Spleen (tissue), 11 donors: Measurements from ENCODE around the gene DENND4B. TPM values are rescaled to one million over a fixed set of nuclear protein-coding genes. Genes with fewer than 3 reads are reported as not detected.

ENCODE experiments used
- DNase-seq: peaks from one replicate; pipeline ENCODE4 v3.0.0-alpha.2; 2020
- H3K27ac ChIP-seq, 8 donors: fragments of 200-600 bp; sonication (generic) in 7 of 8; 1 replicate in 4 of 8; 2 replicates in 4 of 8; pipeline versions ENCODE4 v1.5.0 to v1.8.0; 2016 to 2021; ENCODE audit warnings: inconsistent platforms in 4 of 8, mild to moderate bottlenecking in 4 of 8, moderate library complexity in 1 of 8
- H3K27me3 ChIP-seq, 7 donors: fragments of 200-600 bp; sonication (generic) in 6 of 7; replicated peaks in 1 of 7; 1 replicate in 4 of 7; 2 replicates in 3 of 7; pipeline versions ENCODE4 v1.5.0 to v1.8.0; 2016 to 2021; ENCODE audit warnings: inconsistent platforms in 3 of 7, mild to moderate bottlenecking in 1 of 7
- H3K36me3 ChIP-seq, 6 donors: fragments of 200-600 bp; sonication (generic) in 5 of 6; 1 replicate in 4 of 6; 2 replicates in 2 of 6; pipeline versions ENCODE4 v1.5.0 to v1.8.0; 2016 to 2021; ENCODE audit warnings: inconsistent platforms in 2 of 6
- H3K4me1 ChIP-seq, 6 donors: fragments of 200-600 bp; sonication (generic) in 5 of 6; 1 replicate in 3 of 6; 2 replicates in 3 of 6; pipeline versions ENCODE4 v1.5.0 to v1.8.0; 2016 to 2021; ENCODE audit warnings: inconsistent platforms in 3 of 6
- H3K4me3 ChIP-seq, 8 donors: fragments of 200-600 bp; sonication (generic) in 7 of 8; 1 replicate in 4 of 8; 2 replicates in 4 of 8; pipeline versions ENCODE4 v1.5.0 to v1.8.0; 2016 to 2021; ENCODE audit warnings: inconsistent platforms in 4 of 8, mild to moderate bottlenecking in 4 of 8, moderate library complexity in 2 of 8
- H3K9me3 ChIP-seq, 8 donors: fragments of 200-600 bp; sonication (generic) in 7 of 8; 1 replicate in 4 of 8; 2 replicates in 4 of 8; pipeline versions ENCODE4 v1.5.0 to v1.8.0; 2016 to 2021; ENCODE audit warnings: inconsistent platforms in 4 of 8
- POLR2A ChIP-seq, 3 donors: fragments of 450-650 bp; IDR thresholded peaks; one replicate each; pipeline ENCODE4 v1.5.1; 2017; ENCODE audit warnings: antibody characterized with exemption in 3 of 3, mild to moderate bottlenecking in 1 of 3
- POLR2AphosphoS5 ChIP-seq, 3 donors: sonication (generic); formaldehyde crosslinking; IDR thresholded peaks; one replicate each; pipeline ENCODE4 v1.5.1; 2017; ENCODE audit warnings: antibody characterized with exemption in 3 of 3
- WGBS, 5 donors: extraction: QIAGEN DNeasy Blood & Tissue Kit in 3 of 5; methylation state at CpG; one replicate each; pipeline versions ENCODE4 v1.1.5 to v1.1.7; 2013 to 2018; 5-methylcytosine and 5-hydroxymethylcytosine counted together
- intact Hi-C: fragments of 100-400 bp; cut with DNase I; formaldehyde crosslinking; loops from one replicate; pipeline ENCODE4 v1.15.0; 2023; ENCODE audit warnings: low total_unique reads
- polyA plus RNA-seq, 3 donors: library from polyadenylated mRNA; stranded (reverse); fragments of 200-250 nt; gene quantifications; one replicate each; pipeline ENCODE4 v1.2.1, GENCODE V29; 2013
- total RNA-seq, 7 donors: library from RNA; depleted of rRNA in 3 of 7; stranded (reverse); fragments of >200 nt in 3 of 7; fragmentation: NEBNext Ultra II Directional in 4 of 7; extraction: Animal tissue kit (Norgen Biotek cat#: 25700) in 4 of 7; gene quantifications; one replicate each; pipeline versions ENCODE4 v1.1.0 to v1.2.1, GENCODE V29; 2016 to 2021
- TF ChIP-seq, protein P1 (sequence below), 11 experiments: fragments of 200-600 bp in 7 of 11; fragments of 450-650 bp in 4 of 11; sonication (generic) in 4 of 11; IDR thresholded peaks in 8 of 11; conservative IDR thresholded peaks in 3 of 11; 1 replicate in 7 of 11; 2 replicates in 4 of 11; pipeline versions ENCODE4 v1.4.0 to v1.8.0; 2016 to 2021; ENCODE audit warnings: antibody characterized with exemption in 11 of 11, inconsistent platforms in 4 of 11, mild to moderate bottlenecking in 1 of 11
- donor health status: healthy with polysubstance abuse.
- donor health status: DM: no; HTN: no; CAD: no; lungs with moderate emphysema.
- donor health status: DM: no; HTN: no; CAD: no.
- donor health status: Bipolar disorder and iron deficiency.
- donor health status: healthy.
- donor health status: DM: no; HTN: no; CAD: no.
- donor health status: DM: yes; HTN: yes; CAD: no.

Gene DENND4B
- total and polyA plus RNA-seq, 10 donors, result 47.7 to 211 (median 153) TPM

DNA sequence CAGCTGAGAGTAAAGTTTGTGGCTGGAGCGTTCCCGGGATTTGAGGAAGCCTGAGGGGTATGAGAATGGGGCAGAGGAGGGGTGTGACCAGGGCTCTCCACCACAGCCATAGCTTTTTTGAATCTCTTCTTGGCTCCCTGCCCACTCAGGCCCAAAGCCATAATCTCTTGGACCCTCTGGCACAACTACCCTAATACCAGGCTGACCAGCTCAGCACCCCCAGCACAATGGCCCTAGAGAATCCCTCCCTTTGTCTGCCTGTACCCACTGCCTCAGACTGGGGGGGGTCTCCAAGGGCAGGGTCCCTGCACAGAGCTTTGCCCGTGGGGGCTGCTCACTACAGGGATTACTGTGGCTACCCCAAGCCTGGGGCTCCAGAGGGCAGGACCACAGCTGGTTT is 7.5 kb downstream of the DENND4B start:
- no peak overlapping the region for H3K27ac ChIP-seq
- no peaks in the 10 kb centered on the region for H3K27me3 ChIP-seq
- WGBS, 5 donors, result 84 to 96% (median 94%) methylated on average over 2 to 3 of the region's 3 CpGs
- no peak for TF ChIP-seq POLR2A (IDR thresholded peaks at IDR 0.05)
- DNase-seq, result peak; percentile 56
- H3K9me3 ChIP-seq, result no peaks in the 10 kb centered on the region
- H3K4me1 ChIP-seq, result peaks cover 4 to 34% (median 19%) of the 10 kb centered on the region in 6 donors
- intact Hi-C loops, result no loop called here
- peaks cover 7 to 100% (median 96%) of the 10 kb centered on the region in 6 donors for H3K36me3 ChIP-seq
- no peak overlapping the region for H3K4me3 ChIP-seq

DNA sequence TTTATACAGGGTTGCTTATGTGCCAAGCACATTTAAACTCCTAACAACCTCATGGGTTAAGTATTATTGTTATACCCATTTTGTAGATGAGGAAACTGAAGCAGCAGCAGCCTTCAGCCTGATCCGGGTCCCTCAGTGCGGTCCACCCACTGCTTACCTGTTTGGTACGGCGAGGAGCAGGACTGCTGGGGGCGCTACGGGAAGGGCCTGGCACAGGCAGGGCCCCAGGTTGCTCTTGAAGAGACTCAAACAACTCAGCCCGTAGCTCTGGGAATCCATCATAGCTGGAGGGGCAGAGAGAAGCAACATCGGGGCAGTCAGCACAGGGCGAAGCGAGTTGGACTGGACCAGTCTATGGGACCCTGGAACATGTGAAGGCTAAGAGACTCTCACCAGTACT is 9.2 kb downstream of the DENND4B start:
- H3K27ac ChIP-seq, result no peak overlapping the region
- H3K36me3 ChIP-seq, result peaks cover 7 to 100% (median 100%) of the 10 kb centered on the region in 6 donors
- intact Hi-C loops, result no loop called here
- TF ChIP-seq POLR2A (IDR thresholded peaks at IDR 0.05) (no peak), POLR2AphosphoS5 (IDR thresholded peaks at IDR 0.05) (peak in 1 of 3 donors; percentile 26)
- TF ChIP-seq, protein P1, sequence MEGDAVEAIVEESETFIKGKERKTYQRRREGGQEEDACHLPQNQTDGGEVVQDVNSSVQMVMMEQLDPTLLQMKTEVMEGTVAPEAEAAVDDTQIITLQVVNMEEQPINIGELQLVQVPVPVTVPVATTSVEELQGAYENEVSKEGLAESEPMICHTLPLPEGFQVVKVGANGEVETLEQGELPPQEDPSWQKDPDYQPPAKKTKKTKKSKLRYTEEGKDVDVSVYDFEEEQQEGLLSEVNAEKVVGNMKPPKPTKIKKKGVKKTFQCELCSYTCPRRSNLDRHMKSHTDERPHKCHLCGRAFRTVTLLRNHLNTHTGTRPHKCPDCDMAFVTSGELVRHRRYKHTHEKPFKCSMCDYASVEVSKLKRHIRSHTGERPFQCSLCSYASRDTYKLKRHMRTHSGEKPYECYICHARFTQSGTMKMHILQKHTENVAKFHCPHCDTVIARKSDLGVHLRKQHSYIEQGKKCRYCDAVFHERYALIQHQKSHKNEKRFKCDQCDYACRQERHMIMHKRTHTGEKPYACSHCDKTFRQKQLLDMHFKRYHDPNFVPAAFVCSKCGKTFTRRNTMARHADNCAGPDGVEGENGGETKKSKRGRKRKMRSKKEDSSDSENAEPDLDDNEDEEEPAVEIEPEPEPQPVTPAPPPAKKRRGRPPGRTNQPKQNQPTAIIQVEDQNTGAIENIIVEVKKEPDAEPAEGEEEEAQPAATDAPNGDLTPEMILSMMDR (IDR thresholded peaks at IDR 0.05 in 8 of 11, conservative IDR thresholded peaks at IDR 0.05 in 3 of 11), result no peak
- no peaks in the 10 kb centered on the region for H3K9me3 ChIP-seq
- no peaks in the 10 kb centered on the region for H3K27me3 ChIP-seq
- no peak overlapping the region for H3K4me3 ChIP-seq
- 93 to 99% (median 96%) methylated on average over 10 of the region's 10 CpGs for WGBS, 5 donors
- DNase-seq, result peak; percentile 47
- peaks cover 0 to 18% (median 3%) of the 10 kb centered on the region in 6 donors for H3K4me1 ChIP-seq

GRCh38 chr1:153936011-153936802 is 10.3 kb downstream of the DENND4B start:
- H3K27ac ChIP-seq, result no peak overlapping the region
- H3K4me1 ChIP-seq, result peaks cover 0 to 6% (median 0%) of the 10 kb centered on the region in 6 donors
- DNase-seq, result peak; percentile 61
- WGBS, 5 donors, result 95 to 98% (median 97%) methylated on average over 10 to 12 of the region's 12 CpGs
- intact Hi-C loops, result no loop called here
- H3K4me3 ChIP-seq, result no peak overlapping the region
- TF ChIP-seq, protein P1 (IDR thresholded peaks at IDR 0.05 in 8 of 11, conservative IDR thresholded peaks at IDR 0.05 in 3 of 11), result no peak
- peak in 2 of 3 donors; percentile 5 to 65 for TF ChIP-seq POLR2AphosphoS5 (IDR thresholded peaks at IDR 0.05)
- no peaks in the 10 kb centered on the region for H3K9me3 ChIP-seq
- peaks cover 7 to 100% (median 99%) of the 10 kb centered on the region in 6 donors for H3K36me3 ChIP-seq
- H3K27me3 ChIP-seq, result no peaks in the 10 kb centered on the region

DNA sequence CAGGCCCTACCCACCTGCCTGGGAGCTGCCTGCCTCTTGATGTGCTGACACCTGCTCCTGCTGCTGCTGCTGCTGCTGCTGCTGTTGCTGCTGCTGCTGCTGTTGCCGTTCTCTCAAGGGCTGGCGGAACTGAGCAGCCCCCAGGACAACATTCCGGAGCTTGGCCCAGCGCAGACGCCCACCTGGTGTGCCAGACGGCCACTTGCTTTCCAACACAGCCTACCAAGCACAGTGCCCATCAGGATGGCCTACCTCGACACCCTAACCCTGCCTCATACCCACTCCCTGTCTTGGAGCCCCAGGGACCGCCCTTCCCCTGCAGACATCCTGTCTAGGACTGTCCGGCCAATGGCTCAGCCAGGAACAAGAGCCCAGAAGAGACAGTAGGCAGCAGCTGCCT is 11.8 kb downstream of the DENND4B start:
- H3K4me3 ChIP-seq, result no peak overlapping the region
- intact Hi-C loops, result no loop called here
- H3K9me3 ChIP-seq, result no peaks in the 10 kb centered on the region
- 89 to 95% (median 93%) methylated on average over 8 to 9 of the region's 9 CpGs for WGBS, 5 donors
- TF ChIP-seq POLR2A (IDR thresholded peaks at IDR 0.05), result no peak
- TF ChIP-seq POLR2AphosphoS5 (IDR thresholded peaks at IDR 0.05), result peak in 2 of 3 donors; percentile 17 to 59
- TF ChIP-seq, protein P1 (IDR thresholded peaks at IDR 0.05 in 8 of 11, conservative IDR thresholded peaks at IDR 0.05 in 3 of 11), result no peak
- no peaks in the 10 kb centered on the region for H3K27me3 ChIP-seq
- DNase-seq, result peak; percentile 56
- H3K4me1 ChIP-seq, result peaks cover 0 to 4% (median under 1%) of the 10 kb centered on the region in 6 donors
- peaks cover 7 to 100% (median 99%) of the 10 kb centered on the region in 6 donors for H3K36me3 ChIP-seq
- no peak overlapping the region for H3K27ac ChIP-seq
